ENCODE measurements around the gene MYB. TPM values are rescaled to one million over a fixed set of nuclear protein-coding genes. Genes with fewer than 3 reads are reported as not detected.

The MYB gene
- total RNA-seq, 8 experiments from 2014 or later: 0.60 to 4.8 (median 1.4) TPM; not detected in 2

GRCh38 chr6:135257631-135258405 is 76.7 kb downstream of the MYB start:
- no peak for ATAC-seq (replicated peaks in 6 of 8)
- Histone ChIP-seq H3K4me3 (no peak overlapping the region), H3K4me1 (replicated peaks in 1 of 2) (no peaks in the 10 kb centered on the region), H3K27ac (no peak overlapping the region)
- WGBS, 10 experiments: 10 to 100% (median 60%) methylated on average over 1 to 2 of the region's 2 CpGs; no CpG with 5 or more reads in 1 of the 10 experiments
- in situ Hi-C loops (cut with MboI; ENCODE audit: low pct_unique_long_range_greater_than_20kb in 2 of 9, low sequenced_read_pairs in 9 of 9, unreplicated experiment in 9 of 9): no loop called here

GRCh38 chr6:135258970-135259369 is 77.9 kb downstream of the MYB start:
- H3K4me1 ChIP-seq (replicated peaks in 1 of 2): no peaks in the 10 kb centered on the region
- no peak for ATAC-seq (replicated peaks in 6 of 8)
- no peak overlapping the region for H3K27ac ChIP-seq
- no peak overlapping the region for H3K4me3 ChIP-seq
- 40 to 100% (median 79%) methylated on average over 1 to 6 of the region's 6 CpGs for WGBS, 10 experiments
- in situ Hi-C loops (cut with MboI; ENCODE audit: low pct_unique_long_range_greater_than_20kb in 2 of 9, low sequenced_read_pairs in 9 of 9, unreplicated experiment in 9 of 9): no loop called here

- 40 to 96% (median 87%) methylated on average over 1 to 4 of the region's 4 CpGs; no CpG with 5 or more reads in 3 of the 10 experiments for WGBS, 10 experiments
- Histone ChIP-seq H3K4me1 (replicated peaks in 1 of 2) (no peaks in the 10 kb centered on the region), H3K4me3 (no peak overlapping the region), H3K27ac (no peak overlapping the region)
- in situ Hi-C loops (cut with MboI; ENCODE audit: low pct_unique_long_range_greater_than_20kb in 2 of 9, low sequenced_read_pairs in 9 of 9, unreplicated experiment in 9 of 9): no loop called here
- no peak for ATAC-seq (replicated peaks in 6 of 8)
Measured at GRCh38 chr6:135260612-135261011, 79.5 kb downstream of the MYB start.

- no peak overlapping the region for H3K4me3 ChIP-seq
- no peak overlapping the region for H3K27ac ChIP-seq
- ATAC-seq (replicated peaks in 6 of 8): no peak
- 29 to 96% (median 82%) methylated on average over 4 to 12 of the region's 15 CpGs for WGBS, 10 experiments
- in situ Hi-C loops (cut with MboI; ENCODE audit: low pct_unique_long_range_greater_than_20kb in 2 of 9, low sequenced_read_pairs in 9 of 9, unreplicated experiment in 9 of 9): no loop called here
- no peaks in the 10 kb centered on the region for H3K4me1 ChIP-seq (replicated peaks in 1 of 2)
Measured at GRCh38 chr6:135261872-135262725, 81.0 kb downstream of the MYB start.

- no peak overlapping the region for H3K27ac ChIP-seq
- in situ Hi-C loops (cut with MboI; ENCODE audit: low pct_unique_long_range_greater_than_20kb in 2 of 9, low sequenced_read_pairs in 9 of 9, unreplicated experiment in 9 of 9): no loop called here
- no peak for ATAC-seq (replicated peaks in 6 of 8)
- no peaks in the 10 kb centered on the region for H3K4me1 ChIP-seq (replicated peaks in 1 of 2)
- no peak overlapping the region for H3K4me3 ChIP-seq
- WGBS, 10 experiments: 40 to 100% (median 94%) methylated on average over 1 to 3 of the region's 3 CpGs; no CpG with 5 or more reads in 1 of the 10 experiments
Measured at GRCh38 chr6:135265278-135265677, 84.2 kb downstream of the MYB start.

GRCh38 chr6:135266675-135267074 is 85.6 kb downstream of the MYB start:
- in situ Hi-C loops (cut with MboI; ENCODE audit: low pct_unique_long_range_greater_than_20kb in 2 of 9, low sequenced_read_pairs in 9 of 9, unreplicated experiment in 9 of 9): no loop called here
- whole genome bisulfite sequencing, 10 experiments: 16 to 100% (median 83%) methylated on average over 1 to 8 of the region's 8 CpGs
- no peaks in the 10 kb centered on the region for H3K4me1 ChIP-seq (replicated peaks in 1 of 2)
- H3K4me3 ChIP-seq: no peak overlapping the region
- no peak overlapping the region for H3K27ac ChIP-seq
- ATAC-seq (replicated peaks in 6 of 8): no peak

GRCh38 chr6:135267085-135267484 is 86.0 kb downstream of the MYB start:
- WGBS, 10 experiments: 58 to 86% (median 82%) methylated on average over 1 to 2 of the region's 2 CpGs; no CpG with 5 or more reads in 4 of the 10 experiments
- H3K4me3 ChIP-seq: no peak overlapping the region
- no peak for ATAC-seq (replicated peaks in 6 of 8)
- in situ Hi-C loops (cut with MboI; ENCODE audit: low pct_unique_long_range_greater_than_20kb in 2 of 9, low sequenced_read_pairs in 9 of 9, unreplicated experiment in 9 of 9): no loop called here
- H3K4me1 ChIP-seq (replicated peaks in 1 of 2): no peaks in the 10 kb centered on the region
- no peak overlapping the region for H3K27ac ChIP-seq

- 0 to 93% (median 78%) methylated on average over 1 to 2 of the region's 3 CpGs; no CpG with 5 or more reads in 6 of the 10 experiments for WGBS, 10 experiments
- H3K4me1 ChIP-seq (replicated peaks in 1 of 2): no peaks in the 10 kb centered on the region
- H3K27ac ChIP-seq: no peak overlapping the region
- H3K4me3 ChIP-seq: no peak overlapping the region
- ATAC-seq (replicated peaks in 6 of 8): no peak
- in situ Hi-C loops (cut with MboI; ENCODE audit: low pct_unique_long_range_greater_than_20kb in 2 of 9, low sequenced_read_pairs in 9 of 9, unreplicated experiment in 9 of 9): no loop called here
Measured at GRCh38 chr6:135268263-135268662, 87.2 kb downstream of the MYB start.

- no peak overlapping the region for H3K4me3 ChIP-seq
- in situ Hi-C loops (cut with MboI; ENCODE audit: low pct_unique_long_range_greater_than_20kb in 2 of 9, low sequenced_read_pairs in 9 of 9, unreplicated experiment in 9 of 9): no loop called here
- WGBS, 10 experiments: 79 to 100% (median 93%) methylated on average over 1 to 3 of the region's 3 CpGs; no CpG with 5 or more reads in 4 of the 10 experiments
- H3K4me1 ChIP-seq (replicated peaks in 1 of 2): no peaks in the 10 kb centered on the region
- ATAC-seq (replicated peaks in 6 of 8): no peak
- H3K27ac ChIP-seq: no peak overlapping the region
Measured at GRCh38 chr6:135268740-135269139, 87.6 kb downstream of the MYB start.

Other genes with a start within 250 kb of the MYB start
- gene ALDH8A1, start 231.2 kb upstream of the MYB start, total RNA-seq: 1 to 10 TPM in 5 of 8 experiments, under 1 TPM in 3; 0.13 to 2.3 (median 1.0) TPM
- 100 to 1,000 TPM in 1 of 8 experiments, 10 to 100 TPM in 7; 55.8 to 100 (median 75.9) TPM for gene HBS1L, start 126.5 kb upstream of the MYB start, total RNA-seq

Measured in motor neuron (in vitro differentiated cells).